Skeletal muscle tissue (tissue), 4 donors: Measurements from ENCODE around the gene PPBP. TPM values are rescaled to one million over a fixed set of nuclear protein-coding genes. Genes with fewer than 3 reads are reported as not detected.
"Not testable (repeated sequence)": the region's sequence is repeated elsewhere in the genome, so short reads cannot be mapped to it uniquely, and the experiment has no call there.

Source experiments
- H3K27ac ChIP-seq: one replicate; pipeline ENCODE4 v1.7.0; 2013; ENCODE audit warnings: mild to moderate bottlenecking, low read depth, low read length, inconsistent platforms
- H3K27me3 ChIP-seq, 3 donors: one replicate each; pipeline ENCODE4 v1.7.0; 2013; ENCODE audit warnings: low read length in 3 of 3; ENCODE audit not compliant: control insufficient read depth in 3 of 3, insufficient read depth in 3 of 3
- H3K36me3 ChIP-seq, 3 donors: one replicate each; pipeline ENCODE4 v1.7.0; 2013; ENCODE audit warnings: low read length in 3 of 3; ENCODE audit not compliant: control insufficient read depth in 3 of 3, insufficient read depth in 3 of 3
- H3K4me1 ChIP-seq, 3 donors: one replicate each; pipeline ENCODE4 v1.7.0; 2013; ENCODE audit warnings: low read length in 3 of 3, mild to moderate bottlenecking in 3 of 3; ENCODE audit not compliant: control insufficient read depth in 3 of 3, insufficient read depth in 3 of 3
- H3K4me3 ChIP-seq, 3 donors: one replicate each; pipeline ENCODE4 v1.7.0; 2013; ENCODE audit warnings: low read length in 3 of 3
- H3K9ac ChIP-seq, 3 donors: one replicate each; pipeline ENCODE4 v1.7.0; 2013; ENCODE audit warnings: low read length in 3 of 3, mild to moderate bottlenecking in 3 of 3, moderate library complexity in 2 of 3, low read depth in 1 of 3
- H3K9me3 ChIP-seq, 3 donors: one replicate each; pipeline ENCODE4 v1.7.0; 2013; ENCODE audit warnings: low read length in 3 of 3; ENCODE audit not compliant: control insufficient read depth in 3 of 3
- total RNA-seq: library from RNA; depleted of rRNA; stranded (reverse); fragments of >200 nt; gene quantifications from one replicate; pipeline ENCODE4 v1.2.3, GENCODE V29; 2014
- donor health status: Osteomylitis.

PPBP gene
- total RNA-seq, 1 donor from 2014 or later: 15.1 TPM

GRCh38 chr4:73962724-73963123, 25.3 kb downstream of the PPBP start:
- H3K9ac ChIP-seq: no peak overlapping the region
- H3K27me3 ChIP-seq: peaks cover 0 to 4% (median 0%) of the 10 kb centered on the region in 3 donors
- H3K4me3 ChIP-seq: no peak overlapping the region
- no peaks in the 10 kb centered on the region for H3K4me1 ChIP-seq
- H3K27ac ChIP-seq: no peak overlapping the region
- H3K36me3 ChIP-seq: no peaks in the 10 kb centered on the region
- peaks cover 0 to 4% (median 0%) of the 10 kb centered on the region in 3 donors for H3K9me3 ChIP-seq

GRCh38 chr4:73959041-73959440, 28.9 kb downstream of the PPBP start:
- not testable (repeated sequence) for H3K27ac ChIP-seq, H3K9me3 ChIP-seq, H3K27me3 ChIP-seq

GRCh38 chr4:73952352-73952751, 35.6 kb downstream of the PPBP start:
- Histone ChIP-seq H3K27me3 (no peaks in the 10 kb centered on the region), H3K9ac (no peak overlapping the region), H3K36me3 (no peaks in the 10 kb centered on the region), H3K4me1 (no peaks in the 10 kb centered on the region), H3K9me3 (no peaks in the 10 kb centered on the region), H3K4me3 (no peak overlapping the region), H3K27ac (no peak overlapping the region)

More at GRCh38 chr4:73959041-73959440, 28.9 kb downstream of the PPBP start:
- H3K4me1 ChIP-seq, H3K4me3 ChIP-seq, H3K9ac ChIP-seq, H3K36me3 ChIP-seq: not testable (repeated sequence)

- H3K9me3 ChIP-seq, H3K36me3 ChIP-seq, H3K27me3 ChIP-seq, H3K9ac ChIP-seq, H3K27ac ChIP-seq, H3K4me3 ChIP-seq, H3K4me1 ChIP-seq: not testable (repeated sequence)
Observed at GRCh38 chr4:73950376-73950920, 37.5 kb downstream of the PPBP start.

- H3K9me3 ChIP-seq: no peaks in the 10 kb centered on the region
Observed at GRCh38 chr4:73948990-73949706, 38.8 kb downstream of the PPBP start.

GRCh38 chr4:73948291-73948690, 39.7 kb downstream of the PPBP start:
- Histone ChIP-seq H3K27me3 (peaks cover 11 to 25% (median 17%) of the 10 kb centered on the region in 3 donors), H3K9me3 (no peaks in the 10 kb centered on the region), H3K36me3 (no peaks in the 10 kb centered on the region), H3K27ac (no peak overlapping the region), H3K4me3 (no peak overlapping the region), H3K9ac (no peak overlapping the region), H3K4me1 (peaks cover 0 to 9% (median 0%) of the 10 kb centered on the region in 3 donors)

More at GRCh38 chr4:73948990-73949706, 38.8 kb downstream of the PPBP start:
- H3K9ac ChIP-seq: no peak overlapping the region
- peaks cover 0 to 9% (median 0%) of the 10 kb centered on the region in 3 donors for H3K4me1 ChIP-seq
- peaks cover 7 to 17% (median 10%) of the 10 kb centered on the region in 3 donors for H3K27me3 ChIP-seq
- no peaks in the 10 kb centered on the region for H3K36me3 ChIP-seq
- no peak overlapping the region for H3K27ac ChIP-seq
- no peak overlapping the region for H3K4me3 ChIP-seq

- H3K9me3 ChIP-seq: no peaks in the 10 kb centered on the region
- H3K4me1 ChIP-seq: peaks cover 0 to 9% (median 0%) of the 10 kb centered on the region in 3 donors
- peaks cover 14 to 26% (median 19%) of the 10 kb centered on the region in 3 donors for H3K27me3 ChIP-seq
- no peaks in the 10 kb centered on the region for H3K36me3 ChIP-seq
- H3K9ac ChIP-seq: no peak overlapping the region
- no peak overlapping the region for H3K4me3 ChIP-seq
- no peak overlapping the region for H3K27ac ChIP-seq
Observed at GRCh38 chr4:73947239-73947985, 40.6 kb downstream of the PPBP start.

- H3K36me3 ChIP-seq: no peaks in the 10 kb centered on the region
- no peak overlapping the region for H3K9ac ChIP-seq
- no peaks in the 10 kb centered on the region for H3K9me3 ChIP-seq
- H3K27me3 ChIP-seq: peaks cover 14 to 32% (median 19%) of the 10 kb centered on the region in 3 donors
- H3K4me3 ChIP-seq: no peak overlapping the region
- peaks cover 0 to 9% (median 0%) of the 10 kb centered on the region in 3 donors for H3K4me1 ChIP-seq
- no peak overlapping the region for H3K27ac ChIP-seq
Observed at GRCh38 chr4:73945674-73946449, 42.1 kb downstream of the PPBP start.

- Histone ChIP-seq H3K9me3 (no peaks in the 10 kb centered on the region), H3K9ac (no peak overlapping the region), H3K27ac (no peak overlapping the region), H3K4me3 (no peak overlapping the region), H3K36me3 (no peaks in the 10 kb centered on the region), H3K27me3 (peaks cover 14 to 32% (median 19%) of the 10 kb centered on the region in 3 donors), H3K4me1 (peaks cover 0 to 9% (median 0%) of the 10 kb centered on the region in 3 donors)
Observed at GRCh38 chr4:73945140-73945539, 42.9 kb downstream of the PPBP start.
